ENCODE data around the gene OMA1. TPM values are rescaled to one million over a fixed set of nuclear protein-coding genes. Genes with fewer than 3 reads are reported as not detected.

The OMA1 gene
- total and polyA plus RNA-seq, 4 experiments from 2014 or later, result 32.7 to 86.2 (median 55.0) TPM

- intact Hi-C loops (cut with micrococcal nuclease), result no loop called here
- Histone ChIP-seq H3K4me3 (ENCODE audit: low read length in 2 of 2) (no peak overlapping the region), H3K36me3 (ENCODE audit: insufficient read depth, low read length) (no peaks in the 10 kb centered on the region), H3K9me3 (ENCODE audit: control insufficient read depth in 1 of 2, low read length in 2 of 2) (no peaks in the 10 kb centered on the region), H3K27ac (ENCODE audit: low read depth, low read length) (no peak overlapping the region), H3K27me3 (ENCODE audit: insufficient read depth, low read length) (no peaks in the 10 kb centered on the region), H3K4me1 (ENCODE audit: insufficient read depth, low read length) (no peaks in the 10 kb centered on the region)
- Mint-ChIP-seq H3K36me3 (peaks cover 6 to 8% of the 10 kb centered on the region in 2 donors), H3K9me3 (peaks cover 0 to 2% (median 0%) of the 10 kb centered on the region in 8 donors), H3K27me3 (no peaks in the 10 kb centered on the region), H3K4me3 (no peak overlapping the region), H3K4me1 (no peaks in the 10 kb centered on the region), H3K27ac (no peak overlapping the region)
- DNase-seq, result no peak
- ChIA-PET CTCF (ENCODE audit: partially characterized antibody) (no interaction called here), POLR2A (ENCODE audit: partially characterized antibody) (no interaction called here)
Observed at GRCh38 chr1:58432851-58433668, 113.5 kb downstream of the OMA1 start.

GRCh38 chr1:58431901-58432620 is 114.5 kb downstream of the OMA1 start:
- intact Hi-C loops (cut with micrococcal nuclease), result no loop called here
- no peak for DNase-seq
- Mint-ChIP-seq H3K27ac (no peak overlapping the region), H3K4me1 (no peaks in the 10 kb centered on the region), H3K27me3 (no peaks in the 10 kb centered on the region), H3K4me3 (no peak overlapping the region), H3K36me3 (peaks cover 12 to 15% of the 10 kb centered on the region in 2 donors), H3K9me3 (peaks cover 0 to 2% (median 0%) of the 10 kb centered on the region in 8 donors)
- Histone ChIP-seq H3K27ac (ENCODE audit: low read depth, low read length) (no peak overlapping the region), H3K4me1 (ENCODE audit: insufficient read depth, low read length) (no peaks in the 10 kb centered on the region), H3K27me3 (ENCODE audit: insufficient read depth, low read length) (no peaks in the 10 kb centered on the region), H3K4me3 (ENCODE audit: low read length in 2 of 2) (no peak overlapping the region), H3K9me3 (ENCODE audit: control insufficient read depth in 1 of 2, low read length in 2 of 2) (no peaks in the 10 kb centered on the region), H3K36me3 (ENCODE audit: insufficient read depth, low read length) (no peaks in the 10 kb centered on the region)
- ChIA-PET CTCF (ENCODE audit: partially characterized antibody) (no interaction called here), POLR2A (ENCODE audit: partially characterized antibody) (no interaction called here)

Other genes starting within 250 kb of the OMA1 start
- not detected for gene TACSTD2, start 30.5 kb upstream of the OMA1 start, total RNA-seq
- not detected for gene TACSTD2, start 30.5 kb upstream of the OMA1 start, polyA plus RNA-seq
- gene MYSM1, start 153.3 kb upstream of the OMA1 start, total RNA-seq, result 10 to 100 TPM; 56.1 to 66.6 TPM
- 1 to 10 TPM; 8.9 to 9.3 TPM for gene MYSM1, start 153.3 kb upstream of the OMA1 start, polyA plus RNA-seq
- gene JUN, start 237.3 kb upstream of the OMA1 start, total RNA-seq, result 10 to 100 TPM; 19.0 TPM
- gene JUN, start 237.3 kb upstream of the OMA1 start, polyA plus RNA-seq, result 10 to 100 TPM; 40.4 to 56.7 TPM

Data from CD4-positive, alpha-beta memory T cell (primary cell).